K562 (cell line): ENCODE data around the gene MAD1L1. TPM values are rescaled to one million over a fixed set of nuclear protein-coding genes. Genes with fewer than 3 reads are reported as not detected.

Experiments used
- ATAC-seq: fragments of 200-7000 bp; cut with Tn5 transposase; 3 replicates; pipeline ENCODE4 v1.9.1; 2020; ENCODE audit warnings: moderate library complexity
- BruUV-seq: library from RNA; stranded (reverse); fragments of 400-500 nt; replicated peaks from 2 replicates; lab custom pipeline; 2021; lab: Mats Ljungman, UMichigan
- CTCF ChIA-PET: fragments of 300-600 bp; formaldehyde crosslinking; extraction: SDS; loops from one replicate; lab custom pipeline; 2021; ENCODE audit warnings: low intra/inter-chr PET ratio; lab: Yijun Ruan, JAX
- POLR2A ChIA-PET: fragments of 300-600, 350-650 bp; sonication (Branson Sonifier 250); formaldehyde crosslinking; extraction: SDS; loops from one replicate; lab custom pipeline; 2021; ENCODE audit warnings: antibody characterized with exemption, inconsistent platforms; lab: Yijun Ruan, JAX
- DNase-seq, 4 experiments: peaks; one replicate each; pipeline versions ENCODE4 v3.0.0 to v3.0.0-alpha.2; 2011 to 2018; ENCODE audit warnings: low spot score in 3 of 4, mixed read lengths in 3 of 4; ENCODE audit errors: extremely low read depth in 1 of 4
- FAIRE-seq: peaks from 2 replicates; lab custom pipeline; 2011; peaks lifted over from hg19 to GRCh38; lab: Jason Lieb, UNC
- H2AFZ ChIP-seq: 2 replicates; pipeline ENCODE4 v1.6.0; 2011; ENCODE audit warnings: low read depth, low read length, control low read depth, inconsistent platforms
- H3K27ac ChIP-seq: fragments of 200-600 bp; 3 replicates; pipeline ENCODE4 v1.8.0; 2011; ENCODE audit warnings: low read depth, mild to moderate bottlenecking, control low read depth, inconsistent platforms, low read length, moderate library complexity, mixed read lengths; ENCODE audit errors: extremely low read depth
- H3K27me3 ChIP-seq, 2 experiments: fragments of 300-600 bp in 1 of 2; 2 replicates in 1 of 2; 3 replicates in 1 of 2; pipeline versions ENCODE4 v1.6.0 to v1.8.0; 2011; ENCODE audit warnings: inconsistent platforms in 2 of 2, low read length in 2 of 2, mild to moderate bottlenecking in 1 of 2, mixed read lengths in 1 of 2, moderate library complexity in 1 of 2; ENCODE audit not compliant: control insufficient read depth in 2 of 2, insufficient read depth in 2 of 2
- H3K36me3 ChIP-seq: fragments of 300-600 bp; 3 replicates; pipeline ENCODE4 v1.8.0; 2011; ENCODE audit warnings: mild to moderate bottlenecking, low read length, inconsistent platforms; ENCODE audit not compliant: control insufficient read depth, insufficient read depth
- H3K4me1 ChIP-seq, 2 experiments: fragments of 200-600 bp in 1 of 2; replicated peaks in 1 of 2; 2 replicates in 1 of 2; 3 replicates in 1 of 2; pipeline versions ENCODE4 v1.5.1 to v1.8.0; 2011; ENCODE audit warnings: inconsistent platforms in 2 of 2, low read length in 2 of 2, mild to moderate bottlenecking in 1 of 2, mixed read lengths in 1 of 2, moderate library complexity in 1 of 2; ENCODE audit not compliant: control insufficient read depth in 2 of 2, insufficient read depth in 2 of 2
- H3K4me2 ChIP-seq: 2 replicates; pipeline ENCODE4 v1.6.1; 2011; ENCODE audit warnings: low read length, control low read depth, inconsistent platforms, mixed read lengths; ENCODE audit not compliant: insufficient read depth
- H3K4me3 ChIP-seq: fragments of 200-600 bp; sonication (generic), shearing (Covaris generic); 2 replicates; pipeline ENCODE4 v1.5.1; 2016; ENCODE audit warnings: control low read depth, inconsistent platforms
- H3K79me2 ChIP-seq: fragments of 200-600 bp; 3 replicates; pipeline ENCODE4 v1.8.0; 2011; ENCODE audit warnings: low read length, inconsistent platforms; ENCODE audit not compliant: control insufficient read depth, insufficient read depth
- H3K9ac ChIP-seq, 2 experiments: 2 replicates each; pipeline versions ENCODE4 v1.6.0 to v1.6.1; 2011; ENCODE audit warnings: low read depth in 2 of 2, low read length in 2 of 2, control low read depth in 1 of 2, inconsistent platforms in 1 of 2, mild to moderate bottlenecking in 1 of 2, mixed read lengths in 1 of 2; ENCODE audit not compliant: insufficient read depth in 1 of 2
- H3K9me1 ChIP-seq: one replicate; pipeline ENCODE4 v1.6.0; 2011; ENCODE audit warnings: inconsistent platforms, mild to moderate bottlenecking, low read length, moderate library complexity; ENCODE audit not compliant: control insufficient read depth, insufficient read depth
- H3K9me3 ChIP-seq: replicated peaks from 2 replicates; pipeline ENCODE4 v1.5.1; 2011; ENCODE audit warnings: low read depth, low read length, inconsistent platforms; ENCODE audit not compliant: control insufficient read depth, insufficient read depth
- H4K20me1 ChIP-seq: replicated peaks from 2 replicates; pipeline ENCODE4 v1.6.1; 2011; ENCODE audit warnings: low read length, inconsistent platforms, mixed read lengths; ENCODE audit not compliant: control insufficient read depth, insufficient read depth
- ELK1 ChIP-seq: sonication (generic); formaldehyde crosslinking; IDR thresholded peaks from 2 replicates; pipeline ENCODE4 v1.8.1; 2022; ENCODE audit warnings: missing genetic modification reagents
- FOXK1 ChIP-seq: sonication (generic); formaldehyde crosslinking; IDR thresholded peaks from 2 replicates; pipeline ENCODE4 v1.8.0; 2022; ENCODE audit warnings: missing genetic modification reagents, mild to moderate bottlenecking, borderline replicate concordance
- PBX2 ChIP-seq, 2 experiments: IDR thresholded peaks in 1 of 2; conservative IDR thresholded peaks in 1 of 2; 2 replicates each; pipeline ENCODE4 v1.6.1; 2016; ENCODE audit warnings: low read depth in 2 of 2, mild to moderate bottlenecking in 1 of 2, missing compliant biosample characterization in 1 of 2, missing genetic modification characterization in 1 of 2, moderate library complexity in 1 of 2
- PCBP1 ChIP-seq: fragments of 200-400 bp; formaldehyde crosslinking; IDR thresholded peaks from 2 replicates; pipeline ENCODE4 v1.6.1; 2018; ENCODE audit warnings: mild to moderate bottlenecking, low read depth, low read length; ENCODE audit not compliant: poor library complexity, severe bottlenecking
- PURB ChIP-seq: sonication (generic); formaldehyde crosslinking; IDR thresholded peaks from 2 replicates; pipeline ENCODE4 v1.9.0; 2021; ENCODE audit warnings: low read depth, mild to moderate bottlenecking, missing genetic modification reagents
- SIN3B ChIP-seq: fragments of 450-650 bp; IDR thresholded peaks from 2 replicates; pipeline ENCODE4 v1.6.1; 2017; ENCODE audit warnings: low read depth, mild to moderate bottlenecking, moderate library complexity
- SREBF1 ChIP-seq: fragments of 150-350 bp; IDR thresholded peaks from 2 replicates; pipeline ENCODE4 v1.6.1; 2014; ENCODE audit warnings: antibody characterized with exemption, low read depth, low read length, borderline replicate concordance
- ZNF324 ChIP-seq: fragments of 250-450 bp; sonication (Bioruptor Pico); IDR thresholded peaks from 2 replicates; pipeline ENCODE4 v1.4.0; 2020; ENCODE audit warnings: mild to moderate bottlenecking
- WGBS: fragments of 100-300 bp; shearing (Covaris generic); methylation state at CpG from one replicate; pipeline ENCODE4 v1.1.6; 2016; ENCODE audit warnings: low coverage, mixed read lengths; ENCODE audit not compliant: insufficient coverage; ENCODE audit errors: missing lambda C conversion rate; 5-methylcytosine and 5-hydroxymethylcytosine counted together
- in situ Hi-C: fragments of 300-500 bp; cut with MboI; formaldehyde crosslinking; loops from 4 replicates; pipeline ENCODE4 v1.15.0; 2018; ENCODE audit warnings: inconsistent platforms, mixed read lengths
- intact Hi-C: fragments of 100-400 bp; cut with micrococcal nuclease; formaldehyde crosslinking; loops from 2 replicates; pipeline ENCODE4 v1.14.2; 2022
- polyA plus RNA-seq, 8 experiments: library from polyadenylated mRNA; depleted of rRNA in 4 of 8; stranded (reverse) in 5 of 8; unstranded in 3 of 8; fragments of >200 nt; fragmentation: Nextera tagmentation in 2 of 8; fragmentation: Illumina TruSeq in 1 of 8; extraction: Ambion mirVana in 2 of 8; extraction: Trizol in 1 of 8; gene quantifications; 2 replicates each; pipeline versions ENCODE4 v1.2.1 to v1.2.3, GENCODE V29; 2011 to 2014; ENCODE audit warnings: inconsistent platforms in 1 of 8, missing spikeins in 1 of 8
- total RNA-seq, 7 experiments: library from RNA; depleted of rRNA in 6 of 7; stranded (reverse); fragments of >200 nt in 6 of 7; fragmentation: Illumina TruSeq in 2 of 7; extraction: Trizol in 2 of 7; gene quantifications; 2 replicates each; pipeline versions ENCODE4 v1.2.1 to v1.2.3, GENCODE V29; 2011 to 2021; ENCODE audit warnings: low replicate concordance in 1 of 7
- TF ChIP-seq, protein P1 (sequence below): fragments of 450-650 bp; IDR thresholded peaks from 2 replicates; pipeline ENCODE4 v1.6.1; 2016; ENCODE audit warnings: missing biosample characterization, missing genetic modification characterization
- TF ChIP-seq, protein P2 (sequence below): sonication (generic); formaldehyde crosslinking; IDR thresholded peaks from 2 replicates; pipeline ENCODE4 v1.8.0; 2022; ENCODE audit warnings: mild to moderate bottlenecking, missing genetic modification reagents

Gene MAD1L1
- total and polyA plus RNA-seq, 9 of the 15 experiments (the other 6 are each of a cell fraction or from before 2014, with no cell fraction given), result 1.7 to 89.7 (median 18.0) TPM

- no TSS peak for BruUV-seq
- Histone ChIP-seq H3K4me3 (no peak overlapping the region), H3K79me2 (no peaks in the 10 kb centered on the region), H3K9me1 (no peaks in the 10 kb centered on the region), H3K9ac (0 out of 4 replicates have a peak overlapping the region, but pooled peaks of 1 of the 2 experiments have one; percentile 16), H3K4me2 (no peak overlapping the region), H3K4me1 (peaks cover 0 to 11% of the 10 kb centered on the region in 2 experiments; a peak in 4 of 5 replicates), H3K27ac (no peak overlapping the region), H2AFZ (no peak overlapping the region), H3K36me3 (peaks cover 3% of the 10 kb centered on the region; the same call in 2 of the 3 replicates), H3K27me3 (no peaks in the 10 kb centered on the region), H4K20me1 (peaks cover 6% of the 10 kb centered on the region; the same call in 1 of the 2 replicates), H3K9me3 (no peaks in the 10 kb centered on the region)
- 80% methylated on average over 13 of the region's 13 CpGs for WGBS
- in situ Hi-C loops (no loop called here), intact Hi-C loops (no loop called here)
- no peak for FAIRE-seq
- ChIA-PET POLR2A (interaction anchor here (0.7 kb wide), 2 partner anchors 8 to 278 kb away, joined by 4 read pairs; no protein-coding TSS in a partner anchor), CTCF (interaction anchor here (0.5 kb wide), 1 partner anchor 695 kb away, joined by 3 read pairs; no protein-coding TSS in a partner anchor)
- no peak for DNase-seq
- TF ChIP-seq PBX2 (CRISPR knock-in tag; IDR thresholded peaks at IDR 0.05; ENCODE audit: low read depth), result no peak
- TF ChIP-seq PBX2 (tag; conservative IDR thresholded peaks at IDR 0.05; ENCODE audit: low read depth), result no peak
- TF ChIP-seq, protein P1, sequence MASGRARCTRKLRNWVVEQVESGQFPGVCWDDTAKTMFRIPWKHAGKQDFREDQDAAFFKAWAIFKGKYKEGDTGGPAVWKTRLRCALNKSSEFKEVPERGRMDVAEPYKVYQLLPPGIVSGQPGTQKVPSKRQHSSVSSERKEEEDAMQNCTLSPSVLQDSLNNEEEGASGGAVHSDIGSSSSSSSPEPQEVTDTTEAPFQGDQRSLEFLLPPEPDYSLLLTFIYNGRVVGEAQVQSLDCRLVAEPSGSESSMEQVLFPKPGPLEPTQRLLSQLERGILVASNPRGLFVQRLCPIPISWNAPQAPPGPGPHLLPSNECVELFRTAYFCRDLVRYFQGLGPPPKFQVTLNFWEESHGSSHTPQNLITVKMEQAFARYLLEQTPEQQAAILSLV, result no peak
- TF ChIP-seq, protein P2, sequence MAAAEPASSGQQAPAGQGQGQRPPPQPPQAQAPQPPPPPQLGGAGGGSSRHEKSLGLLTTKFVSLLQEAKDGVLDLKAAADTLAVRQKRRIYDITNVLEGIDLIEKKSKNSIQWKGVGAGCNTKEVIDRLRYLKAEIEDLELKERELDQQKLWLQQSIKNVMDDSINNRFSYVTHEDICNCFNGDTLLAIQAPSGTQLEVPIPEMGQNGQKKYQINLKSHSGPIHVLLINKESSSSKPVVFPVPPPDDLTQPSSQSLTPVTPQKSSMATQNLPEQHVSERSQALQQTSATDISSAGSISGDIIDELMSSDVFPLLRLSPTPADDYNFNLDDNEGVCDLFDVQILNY, result no peak
- TF ChIP-seq PURB, result no peak
- TF ChIP-seq SREBF1, result no peak
- no peak for TF ChIP-seq FOXK1 (CRISPR knock-in tag)
- TF ChIP-seq SIN3B, result no peak
- TF ChIP-seq ELK1 (CRISPR knock-in tag), result no peak
- TF ChIP-seq ZNF324 (CRISPR knock-in tag), result no peak
- TF ChIP-seq PCBP1, result no peak
- ATAC-seq, result no peak
Observed at GRCh38 chr7:2158331-2159175, 74.2 kb downstream of the MAD1L1 start.
